HG03095 (cell line): ENCODE measurements around the gene CTDP1.
"Not testable (repeated sequence)": the region's sequence is repeated elsewhere in the genome, so short reads cannot be mapped to it uniquely, and the experiment has no call there.

ENCODE experiments used
- ATAC-seq: cut with Tn5 transposase; IDR thresholded peaks from one replicate; pipeline ENCODE4 v1.9.1; 2021; ENCODE audit warnings: moderate library complexity; ENCODE audit not compliant: unreplicated experiment

The CTDP1 gene

GRCh38 chr18:79723036-79723435 lies 43.4 kb downstream of the CTDP1 start:
- no peak for ATAC-seq

GRCh38 chr18:79723628-79724027 lies 44.0 kb downstream of the CTDP1 start:
- ATAC-seq: no peak

DNA sequence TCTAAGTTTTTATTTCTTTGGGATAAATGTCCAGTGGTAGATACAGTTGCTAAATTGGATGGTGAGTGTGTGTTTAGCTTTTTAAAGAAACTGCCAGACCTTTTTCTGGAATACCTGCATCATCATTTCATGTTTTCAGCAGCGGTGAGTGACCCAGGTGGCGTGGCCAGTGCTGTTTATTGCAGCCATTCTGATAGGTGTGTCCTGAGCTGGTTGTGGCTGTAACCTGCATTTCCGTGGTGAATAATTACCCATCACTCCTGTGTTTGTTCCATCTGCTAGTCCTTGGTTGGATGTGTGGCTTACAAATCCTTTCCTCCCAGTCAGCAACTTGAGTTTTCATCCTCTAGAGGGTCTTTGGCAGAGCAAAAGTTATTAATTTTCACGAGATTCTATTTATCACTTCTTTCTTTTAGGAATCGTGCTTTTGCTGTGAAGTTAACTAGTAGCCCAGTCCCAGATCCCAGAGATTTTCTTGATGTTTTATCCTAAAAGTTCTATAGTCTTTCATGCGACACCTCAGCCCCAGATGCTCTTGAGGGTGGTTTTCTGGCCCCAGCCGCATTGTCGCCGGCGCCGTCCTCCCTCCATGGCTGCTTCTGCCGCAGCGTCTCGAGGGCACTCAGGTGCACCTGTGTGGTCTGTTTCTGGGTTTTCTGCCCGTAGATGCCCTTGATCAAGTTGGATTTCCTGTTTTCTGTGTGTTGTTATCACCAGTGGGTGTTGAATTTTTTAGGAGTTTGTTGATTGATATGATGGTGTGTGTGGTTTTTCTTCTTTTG lies 44.9 kb downstream of the CTDP1 start:
- ATAC-seq: no peak

DNA sequence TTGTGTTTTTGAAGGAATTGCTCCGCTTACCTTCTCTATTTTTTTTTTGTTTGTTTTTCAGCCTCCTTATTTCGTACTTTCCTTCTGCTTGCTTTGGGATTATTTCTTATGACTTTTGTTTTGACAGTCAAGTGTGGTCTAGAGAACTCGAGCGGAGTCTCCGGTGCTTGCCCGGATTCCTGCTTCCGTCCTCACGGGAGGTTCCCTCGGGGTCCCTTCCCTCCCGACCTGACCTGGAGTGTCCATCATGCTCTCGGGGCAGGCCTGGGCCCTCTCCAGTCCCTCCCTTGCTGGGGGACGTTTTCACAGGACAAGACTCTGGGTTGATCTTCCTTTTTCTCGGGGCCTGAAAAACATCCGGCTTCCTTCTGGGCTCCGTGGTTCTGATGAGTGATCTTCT lies 45.9 kb downstream of the CTDP1 start:
- no peak for ATAC-seq

DNA sequence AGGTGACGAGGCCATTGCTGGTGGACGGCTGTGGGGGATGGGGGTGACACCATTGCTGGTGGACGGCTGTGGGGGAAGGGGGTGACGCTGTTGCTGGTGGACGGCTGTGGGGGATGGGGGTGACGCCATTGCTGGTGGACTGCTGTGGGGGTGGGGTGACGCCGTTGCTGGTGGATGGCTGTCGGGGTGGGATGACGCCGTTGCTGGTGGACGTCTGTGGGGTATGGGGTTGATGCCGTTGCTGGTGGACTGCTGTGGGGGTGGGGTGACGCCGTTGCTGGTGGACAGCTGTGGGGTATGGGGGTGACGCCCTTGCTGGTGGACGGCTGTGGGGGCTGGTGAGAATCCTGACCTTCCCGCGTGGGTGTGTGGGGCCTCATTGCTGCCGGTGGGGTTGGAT lies 47.1 kb downstream of the CTDP1 start:
- no peak for ATAC-seq

GRCh38 chr18:79727211-79727610 lies 47.6 kb downstream of the CTDP1 start:
- no peak for ATAC-seq

GRCh38 chr18:79728931-79729586 lies 49.5 kb downstream of the CTDP1 start:
- no peak for ATAC-seq

- ATAC-seq: no peak
Measured at GRCh38 chr18:79729611-79730010, 50.0 kb downstream of the CTDP1 start.

GRCh38 chr18:79730804-79731203 lies 51.2 kb downstream of the CTDP1 start:
- ATAC-seq: no peak

DNA sequence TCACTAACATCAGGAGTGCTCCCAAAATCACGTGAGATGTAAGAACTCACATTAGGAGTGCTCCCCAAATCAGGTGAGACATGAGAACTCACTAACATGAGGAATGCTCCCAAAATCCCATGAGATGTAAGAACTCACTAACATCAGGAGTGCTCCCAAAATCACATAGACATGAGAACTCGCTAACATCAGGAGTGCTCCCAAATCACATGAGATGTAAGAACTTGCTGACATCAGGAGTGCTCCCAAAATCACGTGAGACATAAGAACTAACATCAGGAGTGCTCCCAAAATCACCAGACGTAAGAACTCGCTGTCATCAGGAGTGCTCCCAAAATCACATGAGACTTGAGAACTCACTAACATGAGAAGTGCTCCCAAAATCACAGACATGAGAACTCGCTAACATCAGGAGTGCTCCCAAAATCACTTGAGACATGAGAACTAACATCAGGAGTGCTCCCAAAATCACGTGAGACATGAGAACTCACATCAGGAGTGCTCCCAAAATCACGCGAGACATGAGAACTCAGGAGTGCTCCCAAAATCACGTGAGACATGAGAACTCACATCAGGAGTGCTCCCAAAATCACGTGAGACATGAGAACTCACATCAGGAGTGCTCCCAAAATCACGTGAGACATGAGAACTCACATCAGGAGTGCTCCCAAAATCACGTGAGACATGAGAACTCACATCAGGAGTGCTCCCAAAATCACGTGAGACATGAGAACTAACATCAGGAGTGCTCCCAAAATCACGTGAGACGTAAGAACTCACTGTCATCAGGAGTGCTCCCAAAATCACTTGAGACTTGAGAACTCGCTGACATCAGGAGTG lies 52.5 kb downstream of the CTDP1 start:
- ATAC-seq: not testable (repeated sequence)

DNA sequence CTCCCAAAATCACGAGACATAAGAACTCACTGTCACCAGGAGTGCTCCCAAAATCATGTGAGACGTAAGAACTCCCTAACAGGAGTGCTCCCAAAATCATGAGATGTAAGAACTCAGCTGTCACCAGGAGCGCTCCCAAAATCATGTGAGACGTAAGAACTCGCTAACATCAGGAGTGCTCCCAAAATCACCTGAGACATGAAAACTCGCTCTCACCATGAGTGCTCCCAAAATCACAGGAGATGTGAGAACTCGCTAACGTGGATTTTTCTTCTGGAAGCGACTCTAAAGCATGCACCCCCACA lies 53.1 kb downstream of the CTDP1 start:
- ATAC-seq: no peak

GRCh38 chr18:79733135-79733701 lies 53.6 kb downstream of the CTDP1 start:
- no peak for ATAC-seq

DNA sequence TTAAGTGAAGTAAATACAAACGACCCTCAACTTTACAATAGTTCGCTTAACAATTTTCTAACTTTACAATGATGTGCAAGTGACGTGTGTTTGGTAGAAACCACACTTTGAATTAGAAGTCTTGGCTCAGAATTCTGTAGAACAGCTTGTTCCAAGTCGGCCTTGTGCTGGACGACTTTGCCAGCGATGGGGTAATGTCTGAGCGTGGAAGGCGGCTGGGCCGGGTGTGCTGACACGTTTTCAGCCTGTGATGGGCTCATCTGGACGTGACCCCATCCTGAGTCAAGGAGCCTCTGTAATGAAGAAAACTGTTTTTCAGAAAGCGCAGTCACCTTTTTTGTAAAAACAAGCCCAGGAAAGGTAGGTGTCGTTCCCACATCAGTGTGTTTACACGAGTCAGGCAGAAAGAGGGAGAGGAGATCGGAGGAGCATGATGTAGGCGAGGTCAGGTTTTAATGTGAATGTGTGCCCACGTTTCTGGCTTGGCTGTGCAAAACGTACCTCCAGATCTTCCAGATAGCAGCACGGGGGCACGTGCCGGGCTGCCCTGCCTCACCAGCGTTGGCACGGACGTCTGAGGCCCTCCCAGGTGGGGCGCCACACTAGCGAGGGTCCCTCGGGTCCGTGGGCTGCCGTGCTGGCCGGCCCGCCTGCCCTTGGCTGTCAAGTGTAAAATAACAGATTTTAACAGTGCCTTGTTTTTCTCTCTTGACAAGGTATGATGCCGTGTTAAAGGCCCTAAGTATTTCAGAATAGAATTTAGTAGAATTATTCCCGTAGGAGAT lies 54.6 kb downstream of the CTDP1 start:
- no peak for ATAC-seq

DNA sequence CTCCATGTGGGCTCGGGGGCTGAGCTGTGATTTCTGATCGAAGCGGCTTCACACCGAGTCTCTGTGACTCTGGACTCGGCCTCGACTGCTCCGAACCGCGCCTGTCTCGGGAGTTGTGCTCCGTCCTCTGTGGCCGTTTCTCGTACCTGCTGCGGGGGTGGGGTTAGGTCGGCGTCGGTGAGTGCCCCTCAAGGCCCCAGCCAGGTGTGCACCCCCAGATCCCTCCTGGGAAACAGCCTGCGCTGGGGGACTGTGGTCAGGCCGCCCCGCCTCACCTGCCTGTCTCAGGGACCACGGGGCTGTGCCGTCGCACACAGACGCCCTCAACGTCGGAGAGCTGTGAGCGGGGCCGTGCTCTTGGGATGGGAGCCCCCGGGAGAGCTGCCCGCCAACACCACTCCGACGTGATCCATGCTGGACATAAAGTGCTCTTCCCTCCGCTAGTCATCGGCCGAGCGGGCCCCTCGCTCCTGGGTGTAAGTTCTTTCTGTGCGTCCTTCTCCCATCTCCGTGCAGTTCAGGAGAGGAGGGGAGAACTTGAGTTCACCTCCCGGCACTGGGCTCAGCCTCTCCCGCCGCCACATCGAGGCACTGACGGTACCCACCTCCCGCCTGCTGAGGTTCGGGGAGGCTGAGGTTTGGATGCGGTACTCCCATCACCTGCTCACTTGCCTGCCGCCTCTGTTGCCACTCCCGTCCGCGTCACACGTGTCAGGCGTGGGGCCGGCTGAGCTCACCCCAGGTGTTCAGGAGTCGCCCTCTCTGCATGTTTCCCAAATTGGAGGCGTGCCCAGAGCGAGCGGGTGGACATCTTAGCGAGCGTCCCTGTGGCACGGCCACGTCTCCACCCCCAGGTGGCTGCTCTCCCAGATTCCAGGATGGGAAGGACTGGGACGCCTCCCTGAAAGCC lies 55.7 kb downstream of the CTDP1 start:
- no peak for ATAC-seq

GRCh38 chr18:79736230-79736629 lies 56.6 kb downstream of the CTDP1 start:
- ATAC-seq: no peak

DNA sequence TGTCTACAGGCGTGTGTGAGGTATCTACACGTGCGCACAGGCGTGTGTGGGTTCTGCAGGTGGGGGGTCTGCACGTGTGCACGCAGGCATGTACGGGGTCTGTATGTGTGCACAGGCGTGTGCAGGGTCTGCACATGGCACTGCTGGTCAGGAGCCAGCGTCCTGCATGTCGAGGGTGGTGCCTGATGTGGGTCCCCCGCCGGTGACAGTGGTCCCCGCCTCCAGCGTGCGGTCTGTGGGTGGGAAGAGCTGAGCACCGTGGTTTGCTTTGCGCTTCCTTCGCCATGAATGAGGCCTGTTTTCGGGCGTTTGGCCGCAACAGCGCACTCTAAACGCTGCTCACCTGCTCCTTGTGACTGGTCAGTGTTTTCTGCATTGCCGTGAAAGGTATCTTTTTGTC lies 57.2 kb downstream of the CTDP1 start:
- no peak for ATAC-seq

DNA sequence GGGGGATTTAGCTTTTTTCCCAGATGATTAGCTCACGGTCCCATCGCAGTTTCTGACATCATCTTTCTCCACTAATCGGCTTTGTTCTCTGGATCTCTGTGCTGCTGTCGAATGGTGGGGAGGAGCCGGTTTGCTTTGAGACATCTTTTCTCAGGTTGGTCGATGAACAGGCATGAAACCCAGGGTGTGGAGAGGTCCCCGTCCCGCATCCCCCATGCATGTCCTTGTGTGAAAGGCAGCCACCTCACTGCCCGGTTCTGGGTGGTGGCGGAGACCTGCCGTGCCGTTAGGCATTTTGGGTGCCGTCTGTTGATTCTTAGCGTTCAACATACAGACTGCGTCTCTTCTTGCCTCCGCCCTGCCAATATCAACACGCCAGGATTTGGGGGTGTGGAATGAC lies 57.8 kb downstream of the CTDP1 start:
- no peak for ATAC-seq

GRCh38 chr18:79738041-79738461 lies 58.4 kb downstream of the CTDP1 start:
- ATAC-seq: no peak

DNA sequence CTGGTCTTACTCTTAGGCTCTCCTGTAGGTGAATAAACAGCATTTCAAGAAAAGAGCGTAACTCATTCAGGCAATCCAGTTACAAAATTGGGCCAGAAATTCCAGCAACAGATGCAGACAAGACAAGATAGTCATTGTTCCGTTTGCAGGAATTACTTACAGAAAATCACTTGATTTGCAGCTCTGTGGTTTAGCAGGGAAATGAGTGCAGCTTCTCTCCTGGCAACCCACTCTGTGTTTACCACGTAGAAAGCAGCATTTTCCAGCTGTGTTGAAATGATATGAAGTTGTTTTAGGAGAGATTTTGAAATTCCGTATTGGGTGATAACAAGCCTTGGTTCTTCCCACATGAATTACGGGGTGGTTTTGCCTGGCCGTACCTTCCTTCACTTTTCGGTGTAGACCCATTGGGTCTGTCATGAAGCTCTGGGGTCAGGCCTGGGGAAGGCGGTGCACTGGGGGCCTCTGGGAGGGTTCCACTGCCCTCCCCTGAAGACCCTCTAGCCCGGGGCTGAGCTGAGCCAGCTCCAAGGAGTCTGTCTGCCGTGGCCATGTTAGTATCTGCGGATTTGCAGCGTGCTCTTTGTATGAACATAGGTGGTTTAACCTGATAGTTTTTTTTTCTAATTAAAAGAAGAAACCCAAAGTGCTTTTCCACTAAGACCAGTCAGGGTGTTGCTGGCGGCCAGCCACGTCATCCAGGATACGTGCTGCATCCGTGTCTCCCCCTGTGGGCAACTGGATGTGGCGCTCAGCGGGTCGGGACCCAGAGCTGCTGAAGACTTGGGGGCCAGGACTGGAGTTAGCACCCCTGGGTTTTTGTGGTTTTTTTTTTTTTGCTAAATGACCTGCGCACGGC lies 59.2 kb downstream of the CTDP1 start:
- no peak for ATAC-seq
